HEK293 (cell line): ENCODE data around the gene ARHGAP25.

Experiments used
- AEBP2 ChIP-seq: fragments of 450-650 bp; formaldehyde crosslinking; IDR thresholded peaks from 2 replicates; pipeline ENCODE4 v1.5.1; 2016; ENCODE audit warnings: missing biosample characterization, missing genetic modification characterization, borderline replicate concordance
- BCL6B ChIP-seq: fragments of 450-650 bp; formaldehyde crosslinking; IDR thresholded peaks from 2 replicates; pipeline ENCODE4 v1.5.1; 2017; ENCODE audit warnings: missing biosample characterization, missing genetic modification characterization
- EGR2 ChIP-seq: fragments of 450-650 bp; formaldehyde crosslinking; IDR thresholded peaks from 2 replicates; pipeline ENCODE4 v1.5.1; 2016; ENCODE audit warnings: low read depth, missing biosample characterization, missing genetic modification characterization
- ELK4 ChIP-seq: IDR thresholded peaks from 2 replicates; pipeline ENCODE4 v1.6.1; 2011; ENCODE audit warnings: mild to moderate bottlenecking, low read depth, low read length, borderline replicate concordance
- HIC1 ChIP-seq: fragments of 450-650 bp; formaldehyde crosslinking; IDR thresholded peaks from 2 replicates; pipeline ENCODE4 v1.5.1; 2016; ENCODE audit warnings: missing biosample characterization, missing genetic modification characterization
- KLF16 ChIP-seq: fragments of 450-650 bp; formaldehyde crosslinking; IDR thresholded peaks from 2 replicates; pipeline ENCODE4 v1.5.1; 2017; ENCODE audit warnings: missing biosample characterization, missing genetic modification characterization
- OSR2 ChIP-seq: fragments of 450-650 bp; formaldehyde crosslinking; IDR thresholded peaks from 2 replicates; pipeline ENCODE4 v1.5.1; 2016; ENCODE audit warnings: missing biosample characterization, missing genetic modification characterization
- SALL2 ChIP-seq: fragments of 450-650 bp; formaldehyde crosslinking; IDR thresholded peaks from 2 replicates; pipeline ENCODE4 v1.5.0; 2017; ENCODE audit warnings: missing biosample characterization, mild to moderate bottlenecking, missing genetic modification characterization, borderline replicate concordance
- ZBTB10 ChIP-seq: fragments of 450-650 bp; formaldehyde crosslinking; IDR thresholded peaks from 2 replicates; pipeline ENCODE4 v1.5.1; 2016; ENCODE audit warnings: missing biosample characterization, missing genetic modification characterization
- ZBTB17 ChIP-seq: fragments of 450-650 bp; formaldehyde crosslinking; IDR thresholded peaks from 2 replicates; pipeline ENCODE4 v1.5.1; 2016; ENCODE audit warnings: missing biosample characterization, missing genetic modification characterization
- ZBTB48 ChIP-seq: fragments of 450-650 bp; formaldehyde crosslinking; IDR thresholded peaks from 2 replicates; pipeline ENCODE4 v1.5.1; 2016; ENCODE audit warnings: missing biosample characterization, missing genetic modification characterization
- ZNF10 ChIP-seq: fragments of 450-650 bp; formaldehyde crosslinking; IDR thresholded peaks from 2 replicates; pipeline ENCODE4 v1.5.1; 2017; ENCODE audit warnings: missing biosample characterization, missing genetic modification characterization
- ZNF132 ChIP-seq: fragments of 450-650 bp; formaldehyde crosslinking; IDR thresholded peaks from 2 replicates; pipeline ENCODE4 v1.5.1; 2017; ENCODE audit warnings: missing biosample characterization, missing genetic modification characterization, borderline replicate concordance
- ZNF138 ChIP-seq: fragments of 450-650 bp; formaldehyde crosslinking; IDR thresholded peaks from 2 replicates; pipeline ENCODE4 v1.5.1; 2016; ENCODE audit warnings: missing biosample characterization, missing genetic modification characterization, borderline replicate concordance
- ZNF157 ChIP-seq: fragments of 450-650 bp; formaldehyde crosslinking; IDR thresholded peaks from 2 replicates; pipeline ENCODE4 v1.5.1; 2016; ENCODE audit warnings: missing biosample characterization, missing genetic modification characterization
- ZNF184 ChIP-seq: fragments of 450-650 bp; IDR thresholded peaks from 2 replicates; pipeline ENCODE4 v1.5.1; 2018; ENCODE audit warnings: missing biosample characterization, mild to moderate bottlenecking, missing genetic modification characterization
- ZNF211 ChIP-seq: fragments of 450-650 bp; formaldehyde crosslinking; IDR thresholded peaks from 2 replicates; pipeline ENCODE4 v1.5.1; 2016; ENCODE audit warnings: low read depth, missing biosample characterization, missing genetic modification characterization
- ZNF221 ChIP-seq: fragments of 450-650 bp; formaldehyde crosslinking; IDR thresholded peaks from 2 replicates; pipeline ENCODE4 v1.5.1; 2017; ENCODE audit warnings: missing biosample characterization, missing genetic modification characterization, borderline replicate concordance
- ZNF24 ChIP-seq: fragments of 450-650 bp; formaldehyde crosslinking; IDR thresholded peaks from 2 replicates; pipeline ENCODE4 v1.5.1; 2016; ENCODE audit warnings: missing biosample characterization, missing genetic modification characterization
- ZNF404 ChIP-seq: fragments of 450-650 bp; formaldehyde crosslinking; IDR thresholded peaks from 2 replicates; pipeline ENCODE4 v1.5.1; 2017; ENCODE audit warnings: missing biosample characterization, missing genetic modification characterization
- ZNF510 ChIP-seq: fragments of 450-650 bp; formaldehyde crosslinking; IDR thresholded peaks from 2 replicates; pipeline ENCODE4 v1.5.1; 2018; ENCODE audit warnings: mild to moderate bottlenecking, missing genetic modification characterization, missing biosample characterization; ENCODE audit not compliant: insufficient replicate concordance
- ZNF544 ChIP-seq: fragments of 450-650 bp; formaldehyde crosslinking; IDR thresholded peaks from 2 replicates; pipeline ENCODE4 v1.5.0; 2017; ENCODE audit warnings: missing biosample characterization, missing genetic modification characterization
- ZNF549 ChIP-seq: fragments of 450-650 bp; IDR thresholded peaks from 2 replicates; pipeline ENCODE4 v1.5.1; 2018; ENCODE audit warnings: missing biosample characterization, missing genetic modification characterization, mild to moderate bottlenecking, inconsistent platforms, moderate library complexity
- ZNF692 ChIP-seq: fragments of 450-650 bp; formaldehyde crosslinking; IDR thresholded peaks from 2 replicates; pipeline ENCODE4 v1.5.1; 2016; ENCODE audit warnings: missing biosample characterization, missing genetic modification characterization
- ZSCAN16 ChIP-seq: fragments of 450-650 bp; formaldehyde crosslinking; IDR thresholded peaks from 2 replicates; pipeline ENCODE4 v1.5.1; 2016; ENCODE audit warnings: missing biosample characterization, missing genetic modification characterization
- ZSCAN23 ChIP-seq: fragments of 450-650 bp; formaldehyde crosslinking; IDR thresholded peaks from 2 replicates; pipeline ENCODE4 v1.5.1; 2016; ENCODE audit warnings: missing biosample characterization, missing genetic modification characterization
- ZSCAN4 ChIP-seq: fragments of 450-650 bp; formaldehyde crosslinking; IDR thresholded peaks from 2 replicates; pipeline ENCODE4 v1.5.1; 2017; ENCODE audit warnings: missing biosample characterization, missing genetic modification characterization

ARHGAP25 gene

GRCh38 chr2:68828887-68829708 lies 94.5 kb downstream of the ARHGAP25 start (continued):
- TF ChIP-seq ELK4 (no peak), EGR2 (tag by site-specific recombination) (no peak), ZNF138 (no peak), ZNF404 (tag by site-specific recombination) (no peak), ZSCAN4 (tag by site-specific recombination) (no peak), ZNF132 (tag by site-specific recombination) (no peak), ZNF24 (tag by site-specific recombination) (peak; percentile 78; the same call in 1 of the 2 replicates), ZBTB17 (peak; percentile 94), SALL2 (no peak), ZSCAN23 (tag by site-specific recombination) (no peak), ZNF692 (tag by site-specific recombination) (peak; percentile 74), ZNF211 (no peak), AEBP2 (no peak), KLF16 (tag by site-specific recombination) (peak; percentile 65), ZBTB48 (tag by site-specific recombination) (no peak), BCL6B (tag by site-specific recombination) (no peak), ZNF510 (tag by site-specific recombination) (no peak), ZNF549 (tag by site-specific recombination) (no peak), ZNF157 (tag by site-specific recombination) (no peak), ZNF221 (tag by site-specific recombination) (no peak), ZBTB10 (tag by site-specific recombination) (no peak), ZNF10 (tag by site-specific recombination) (0 out of 2 replicates have a peak, but pooled peaks have one; percentile 48), ZNF544 (no peak), OSR2 (tag by site-specific recombination) (peak; percentile 96), ZNF184 (no peak), ZSCAN16 (tag by site-specific recombination) (no peak), HIC1 (no peak)
